Tibial nerve (tissue), 4 donors: ENCODE results near the gene ZNRD2. TPM values are rescaled to one million over a fixed set of nuclear protein-coding genes. Genes with fewer than 3 reads are reported as not detected.

Source experiments
- DNase-seq, 2 donors: peaks; one replicate each; pipeline ENCODE4 v3.0.0-alpha.2; 2019; ENCODE audit warnings: low spot score in 2 of 2
- H3K27ac ChIP-seq, 4 donors: fragments of 200-600 bp; sonication (generic) in 3 of 4; one replicate each; pipeline ENCODE4 v1.5.1; 2017 to 2019; ENCODE audit warnings: mild to moderate bottlenecking in 1 of 4
- H3K27me3 ChIP-seq, 2 donors: fragments of 200-600 bp; sonication (generic) in 1 of 2; one replicate each; pipeline versions ENCODE4 v1.5.1 to v1.6.0; 2017 to 2019
- H3K36me3 ChIP-seq, 3 donors: fragments of 200-600 bp; sonication (generic); one replicate each; pipeline ENCODE4 v1.5.1; 2018 to 2019
- H3K4me1 ChIP-seq, 4 donors: fragments of 200-600 bp; sonication (generic) in 3 of 4; one replicate each; pipeline ENCODE4 v1.5.1; 2017 to 2019
- H3K4me3 ChIP-seq, 4 donors: fragments of 200-600 bp; sonication (generic) in 3 of 4; one replicate each; pipeline ENCODE4 v1.5.1; 2017 to 2019; ENCODE audit warnings: mild to moderate bottlenecking in 1 of 4, moderate library complexity in 1 of 4
- H3K9me3 ChIP-seq, 4 donors: fragments of 200-600 bp; sonication (generic) in 3 of 4; one replicate each; pipeline ENCODE4 v1.5.1; 2017 to 2019
- EP300 ChIP-seq, 2 donors: sonication (generic); formaldehyde crosslinking; IDR thresholded peaks; one replicate each; pipeline ENCODE4 v1.6.1; 2017; ENCODE audit warnings: antibody characterized with exemption in 2 of 2, mild to moderate bottlenecking in 1 of 2
- POLR2A ChIP-seq, 2 donors: fragments of 450-650 bp; IDR thresholded peaks; one replicate each; pipeline ENCODE4 v1.6.1; 2017; ENCODE audit warnings: antibody characterized with exemption in 2 of 2, mild to moderate bottlenecking in 2 of 2, moderate library complexity in 2 of 2
- WGBS, 2 donors: methylation state at CpG; one replicate each; pipeline ENCODE4 v1.1.5; 2018; 5-methylcytosine and 5-hydroxymethylcytosine counted together
- total RNA-seq, 4 donors: library from RNA; depleted of rRNA; stranded (reverse); fragments of >200 nt; gene quantifications; one replicate each; pipeline ENCODE4 v1.1.0, GENCODE V29; 2016
- TF ChIP-seq, protein P1 (sequence below), 5 experiments: fragments of 200-600 bp in 3 of 5; fragments of 450-650 bp in 2 of 5; sonication (generic) in 3 of 5; IDR thresholded peaks; one replicate each; pipeline ENCODE4 v1.5.1; 2016 to 2019; ENCODE audit warnings: antibody characterized with exemption in 5 of 5, mild to moderate bottlenecking in 3 of 5, moderate library complexity in 2 of 5

The ZNRD2 gene
- total RNA-seq, 4 donors from 2014 or later, result 49.6 to 70.8 (median 56.5) TPM

DNA sequence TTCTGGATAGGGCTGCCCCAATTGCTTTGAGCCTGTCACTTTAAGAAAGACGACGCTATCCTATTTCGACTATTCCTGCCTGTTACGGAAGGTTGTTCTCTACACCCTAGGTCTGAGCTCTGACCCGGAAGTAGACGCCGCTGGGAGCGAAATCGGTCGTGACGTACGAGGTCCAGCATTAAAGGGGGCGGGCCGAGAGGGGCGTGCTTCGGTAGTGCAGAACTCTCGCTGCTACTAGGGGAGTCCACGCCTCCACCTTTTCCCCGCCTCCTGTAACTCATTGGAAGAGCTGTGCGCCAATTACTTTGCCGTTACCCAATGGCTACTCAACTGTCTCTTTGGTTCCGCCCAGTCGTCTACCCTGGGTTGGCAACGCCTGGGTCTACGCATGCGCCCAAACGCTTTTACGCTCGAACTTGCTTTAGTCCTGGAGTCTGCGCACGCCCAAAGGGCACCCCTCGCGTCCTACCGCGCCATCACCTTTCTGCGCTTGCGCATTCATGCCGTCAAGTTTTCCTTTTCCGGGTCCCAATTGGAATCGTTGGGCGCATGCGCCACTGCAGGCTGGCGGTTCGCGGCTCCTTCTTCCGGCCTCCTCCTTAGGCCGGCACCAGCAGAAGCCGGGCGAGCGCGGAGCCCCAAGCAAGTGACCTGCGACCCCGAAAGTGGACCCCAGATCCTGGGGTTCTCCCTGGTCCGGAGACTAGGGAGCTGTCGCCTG is 45.1 kb downstream of the ZNRD2 start, which contains the start of gene PCNX3:
Gene PCNX3, plus strand, starts transcription at position 548 of the 721 bp plus-strand sequence. CDS start 536 bp downstream, outside the sequence.
- peaks cover 0 to 48% (median 21%) of the 10 kb centered on the region in 3 donors for H3K36me3 ChIP-seq
- peaks cover 0 to 64% (median 41%) of the 10 kb centered on the region in 4 donors for H3K4me1 ChIP-seq
- no peaks in the 10 kb centered on the region for H3K27me3 ChIP-seq
- 0 to 1% methylated on average over 46 to 54 of the region's 55 CpGs for WGBS, 2 donors
- H3K9me3 ChIP-seq, result no peaks in the 10 kb centered on the region
- H3K4me3 ChIP-seq, result peak within 1 kb of the TSS; percentile 84 to 97 (median 93)
- H3K27ac ChIP-seq, result peak within 1 kb of the TSS; percentile 79 to 98 (median 96)
- peak; percentile 100 for DNase-seq
- TF ChIP-seq POLR2A (IDR thresholded peaks at IDR 0.05) (peak in 1 of 2 donors; percentile 39), EP300 (IDR thresholded peaks at IDR 0.05) (peak; percentile 91)
- TF ChIP-seq, protein P1, sequence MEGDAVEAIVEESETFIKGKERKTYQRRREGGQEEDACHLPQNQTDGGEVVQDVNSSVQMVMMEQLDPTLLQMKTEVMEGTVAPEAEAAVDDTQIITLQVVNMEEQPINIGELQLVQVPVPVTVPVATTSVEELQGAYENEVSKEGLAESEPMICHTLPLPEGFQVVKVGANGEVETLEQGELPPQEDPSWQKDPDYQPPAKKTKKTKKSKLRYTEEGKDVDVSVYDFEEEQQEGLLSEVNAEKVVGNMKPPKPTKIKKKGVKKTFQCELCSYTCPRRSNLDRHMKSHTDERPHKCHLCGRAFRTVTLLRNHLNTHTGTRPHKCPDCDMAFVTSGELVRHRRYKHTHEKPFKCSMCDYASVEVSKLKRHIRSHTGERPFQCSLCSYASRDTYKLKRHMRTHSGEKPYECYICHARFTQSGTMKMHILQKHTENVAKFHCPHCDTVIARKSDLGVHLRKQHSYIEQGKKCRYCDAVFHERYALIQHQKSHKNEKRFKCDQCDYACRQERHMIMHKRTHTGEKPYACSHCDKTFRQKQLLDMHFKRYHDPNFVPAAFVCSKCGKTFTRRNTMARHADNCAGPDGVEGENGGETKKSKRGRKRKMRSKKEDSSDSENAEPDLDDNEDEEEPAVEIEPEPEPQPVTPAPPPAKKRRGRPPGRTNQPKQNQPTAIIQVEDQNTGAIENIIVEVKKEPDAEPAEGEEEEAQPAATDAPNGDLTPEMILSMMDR (IDR thresholded peaks at IDR 0.05), result peak in 2 of 5 experiments; percentile 19 to 47

DNA sequence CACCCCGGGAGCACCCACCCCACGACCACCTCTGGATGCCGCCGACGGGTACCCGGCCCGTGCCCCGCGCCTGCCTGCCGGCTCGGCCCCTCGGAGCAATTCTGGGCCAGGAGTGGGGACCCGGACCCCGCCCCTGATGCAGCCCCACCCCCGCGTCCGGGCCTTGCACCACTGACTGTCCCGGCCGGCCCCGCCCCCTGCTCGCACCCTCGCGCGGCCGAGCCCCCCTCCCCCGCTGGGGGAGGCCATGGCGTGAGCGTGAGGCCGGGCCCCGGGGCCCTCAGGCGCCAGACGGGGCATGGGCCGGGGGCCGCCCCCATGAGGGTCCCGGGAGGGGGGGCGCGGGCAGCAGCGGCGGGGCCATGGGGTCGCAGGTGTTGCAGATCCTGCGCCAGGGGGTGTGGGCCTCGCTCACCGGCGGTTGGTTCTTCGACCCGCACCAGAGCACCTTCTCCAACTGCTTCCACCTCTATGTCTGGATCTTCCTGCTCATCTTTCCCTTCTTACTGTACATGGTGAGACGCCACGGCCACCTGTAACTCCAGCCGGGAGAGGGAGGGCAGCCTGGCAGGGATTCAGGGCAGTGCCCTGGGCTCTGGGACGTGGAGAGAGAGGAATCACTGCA is 45.8 kb downstream of the ZNRD2 start:
- no peak for DNase-seq
- H3K27me3 ChIP-seq, result no peaks in the 10 kb centered on the region
- peaks cover 0 to 54% (median 21%) of the 10 kb centered on the region in 3 donors for H3K36me3 ChIP-seq
- H3K4me1 ChIP-seq, result peaks cover 0 to 58% (median 35%) of the 10 kb centered on the region in 4 donors
- H3K27ac ChIP-seq, result peak overlapping the region; percentile 36 to 96 (median 78)
- TF ChIP-seq POLR2A (IDR thresholded peaks at IDR 0.05), result no peak
- H3K4me3 ChIP-seq, result peak overlapping the region; percentile 80 to 97 (median 88)
- 1% methylated on average over 8 to 18 of the region's 50 CpGs for WGBS, 2 donors
- no peaks in the 10 kb centered on the region for H3K9me3 ChIP-seq

DNA sequence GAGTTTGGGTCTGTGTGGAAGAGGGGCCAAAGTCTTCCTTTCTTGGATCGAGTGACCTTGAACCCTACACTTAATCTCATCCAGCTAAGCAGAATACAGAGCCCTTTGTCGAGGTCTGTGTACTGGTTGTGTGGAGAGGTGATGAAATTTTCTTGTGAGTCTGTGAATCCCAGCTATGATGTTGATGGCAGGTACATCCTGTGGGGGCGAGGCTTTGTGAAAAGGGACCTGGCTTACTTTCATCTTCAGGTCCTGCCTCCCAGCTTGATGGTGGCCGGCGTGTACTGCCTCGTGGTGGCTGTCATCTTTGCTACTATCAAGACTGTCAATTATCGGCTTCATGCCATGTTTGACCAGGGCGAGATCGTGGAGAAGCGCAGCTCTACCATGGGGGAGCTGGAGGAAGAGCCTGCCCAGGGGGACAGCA is 46.3 kb downstream of the ZNRD2 start:
- Histone ChIP-seq H3K27me3 (no peaks in the 10 kb centered on the region), H3K4me1 (peaks cover 0 to 52% (median 31%) of the 10 kb centered on the region in 4 donors), H3K27ac (peak overlapping the region in 3 of 4 donors; percentile 70 to 96 (median 85)), H3K9me3 (no peaks in the 10 kb centered on the region), H3K36me3 (peaks cover 0 to 60% (median 21%) of the 10 kb centered on the region in 3 donors), H3K4me3 (peak overlapping the region; percentile 80 to 97 (median 88))
- WGBS, 2 donors, result 59 to 63% methylated on average over 10 of the region's 10 CpGs
- TF ChIP-seq POLR2A (IDR thresholded peaks at IDR 0.05), result no peak
- no peak for TF ChIP-seq EP300 (IDR thresholded peaks at IDR 0.05)
- TF ChIP-seq, protein P1 (IDR thresholded peaks at IDR 0.05), result no peak
- DNase-seq, result no peak

DNA sequence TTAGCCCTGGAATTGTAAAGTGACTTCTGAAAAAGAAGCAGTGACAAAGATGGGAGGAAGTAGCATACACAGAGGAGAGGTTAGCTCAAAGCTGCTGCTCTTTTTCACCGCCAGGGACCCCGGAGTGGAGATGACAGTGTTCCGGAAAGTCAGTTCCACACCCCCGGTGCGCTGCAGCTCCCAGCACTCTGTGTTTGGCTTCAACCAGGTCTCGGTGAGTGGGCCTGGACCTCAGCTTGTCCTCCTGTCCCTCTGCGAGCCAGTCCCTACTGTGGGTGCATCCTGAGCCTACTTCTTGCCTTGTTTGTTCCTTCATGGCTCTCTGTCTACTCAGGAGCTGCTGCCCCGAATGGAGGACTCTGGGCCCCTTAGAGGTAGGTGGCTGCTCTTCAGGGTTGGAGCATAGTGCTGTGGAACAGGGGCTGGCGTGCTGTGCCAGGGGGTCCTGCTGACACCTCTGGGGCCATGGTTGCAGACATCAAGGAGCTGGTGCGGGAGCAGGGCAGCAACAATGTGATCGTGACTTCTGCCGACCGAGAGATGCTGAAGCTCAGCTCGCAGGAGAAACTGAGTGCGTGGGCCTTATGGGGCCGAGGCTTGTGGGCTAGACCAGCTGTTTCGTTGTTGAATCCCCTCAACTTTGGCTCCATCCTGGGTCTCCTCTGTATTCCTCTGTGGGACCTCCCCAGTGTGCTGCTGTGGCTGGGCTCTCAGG is 47.0 kb downstream of the ZNRD2 start:
- Histone ChIP-seq H3K27ac (peak overlapping the region in 1 of 4 donors; percentile 96), H3K4me1 (peaks cover 0 to 45% (median 24%) of the 10 kb centered on the region in 4 donors), H3K27me3 (no peaks in the 10 kb centered on the region), H3K4me3 (no peak overlapping the region), H3K9me3 (no peaks in the 10 kb centered on the region), H3K36me3 (peaks cover 0 to 60% (median 21%) of the 10 kb centered on the region in 3 donors)
- TF ChIP-seq, protein P1 (IDR thresholded peaks at IDR 0.05), result no peak
- TF ChIP-seq POLR2A (IDR thresholded peaks at IDR 0.05) (no peak), EP300 (IDR thresholded peaks at IDR 0.05) (no peak)
- WGBS, 2 donors, result 83 to 85% methylated on average over 17 of the region's 17 CpGs
- DNase-seq, result no peak

DNA sequence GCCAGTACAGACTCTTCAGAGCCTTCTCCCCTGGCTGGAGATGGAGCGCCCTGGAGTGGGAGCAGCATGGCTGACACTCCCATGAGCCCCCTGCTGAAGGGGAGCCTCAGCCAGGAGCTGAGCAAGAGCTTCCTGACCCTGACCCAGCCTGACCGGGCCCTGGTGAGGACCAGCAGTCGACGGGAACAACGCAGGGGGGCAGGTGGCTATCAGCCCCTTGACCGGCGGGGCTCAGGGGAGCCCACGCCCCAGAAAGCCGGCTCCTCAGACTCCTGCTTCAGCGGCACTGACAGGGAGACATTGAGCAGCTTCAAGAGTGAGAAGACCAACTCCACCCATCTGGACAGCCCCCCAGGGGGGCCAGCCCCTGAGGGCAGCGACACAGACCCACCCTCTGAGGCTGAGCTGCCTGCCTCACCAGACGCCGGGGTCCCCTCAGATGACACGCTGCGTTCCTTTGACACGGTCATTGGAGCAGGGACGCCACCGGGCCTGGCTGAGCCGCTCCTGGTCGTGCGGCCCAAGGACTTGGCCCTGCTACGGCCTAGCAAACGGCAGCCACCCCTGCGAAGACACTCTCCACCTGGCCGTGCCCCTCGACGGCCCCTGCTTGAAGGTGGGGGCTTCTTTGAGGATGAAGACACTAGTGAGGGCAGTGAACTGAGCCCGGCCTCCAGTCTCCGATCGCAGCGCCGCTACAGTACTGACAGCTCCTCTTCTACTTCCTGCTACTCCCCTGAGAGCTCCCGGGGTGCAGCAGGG is 47.9 kb downstream of the ZNRD2 start:
- peaks cover 0 to 64% (median 21%) of the 10 kb centered on the region in 3 donors for H3K36me3 ChIP-seq
- no peak for DNase-seq
- no peak overlapping the region for H3K4me3 ChIP-seq
- 87 to 94% methylated on average over 17 to 23 of the region's 33 CpGs for WGBS, 2 donors
- no peaks in the 10 kb centered on the region for H3K9me3 ChIP-seq
- H3K27me3 ChIP-seq, result no peaks in the 10 kb centered on the region
- H3K4me1 ChIP-seq, result peaks cover 0 to 37% (median 16%) of the 10 kb centered on the region in 4 donors
- no peak for TF ChIP-seq POLR2A (IDR thresholded peaks at IDR 0.05)
- TF ChIP-seq, protein P1 (IDR thresholded peaks at IDR 0.05), result no peak
- no peak for TF ChIP-seq EP300 (IDR thresholded peaks at IDR 0.05)
- H3K27ac ChIP-seq, result no peak overlapping the region
